SK-N-MC (cell line): ENCODE data around the gene GNAI3.

Source experiments
- EZH2 ChIP-seq: fragments of 200-600 bp; sonication (generic); IDR thresholded peaks from one replicate; pipeline ENCODE4 v1.6.1; 2017; ENCODE audit warnings: antibody characterized with exemption
- FOXP2 ChIP-seq: optimal IDR thresholded peaks from 2 replicates; pipeline ENCODE3; 2011; ENCODE audit warnings: mild to moderate bottlenecking, moderate library complexity; ENCODE audit not compliant: insufficient read depth; ENCODE audit errors: extremely low read length, control extremely low read depth
- POLR2AphosphoS5 ChIP-seq: IDR thresholded peaks from 2 replicates; pipeline ENCODE4 v1.6.1; 2012; ENCODE audit warnings: mild to moderate bottlenecking, low read depth, low read length, borderline replicate concordance

- no peak for TF ChIP-seq EZH2
- no peak for TF ChIP-seq POLR2AphosphoS5
- TF ChIP-seq FOXP2: no peak
These were observed 70.5 kb downstream of the GNAI3 start for GRCh38 chr1:109618661-109619575.
